Panc1 (cell line): Measurements from ENCODE around the gene WDR74.

Source experiments
- POLR2AphosphoS5 ChIP-seq: IDR thresholded peaks from 2 replicates; pipeline ENCODE4 v1.6.1; 2012; ENCODE audit warnings: mild to moderate bottlenecking, low read depth, low read length, moderate library complexity
- SIN3A ChIP-seq: IDR thresholded peaks from 2 replicates; pipeline ENCODE4 v1.6.1; 2012; ENCODE audit warnings: low read depth, mild to moderate bottlenecking, low read length, moderate library complexity, borderline replicate concordance; ENCODE audit not compliant: insufficient read depth
- TCF7L2 ChIP-seq: IDR thresholded peaks from 2 replicates; pipeline ENCODE4 v1.6.1; 2011; ENCODE audit warnings: mild to moderate bottlenecking, low read depth, low read length, inconsistent platforms
- TF ChIP-seq, protein P1 (sequence below): fragments of 450-650 bp; IDR thresholded peaks from 2 replicates; pipeline ENCODE4 v1.5.1; 2017; ENCODE audit warnings: mild to moderate bottlenecking
- TF ChIP-seq, protein P2 (sequence below), 2 experiments: IDR thresholded peaks; 2 replicates each; pipeline ENCODE4 v1.6.1; 2011 to 2012; ENCODE audit warnings: low read depth in 2 of 2, control low read depth in 1 of 2, low read length in 1 of 2, mild to moderate bottlenecking in 1 of 2, moderate library complexity in 1 of 2; ENCODE audit not compliant: insufficient read depth in 1 of 2

DNA sequence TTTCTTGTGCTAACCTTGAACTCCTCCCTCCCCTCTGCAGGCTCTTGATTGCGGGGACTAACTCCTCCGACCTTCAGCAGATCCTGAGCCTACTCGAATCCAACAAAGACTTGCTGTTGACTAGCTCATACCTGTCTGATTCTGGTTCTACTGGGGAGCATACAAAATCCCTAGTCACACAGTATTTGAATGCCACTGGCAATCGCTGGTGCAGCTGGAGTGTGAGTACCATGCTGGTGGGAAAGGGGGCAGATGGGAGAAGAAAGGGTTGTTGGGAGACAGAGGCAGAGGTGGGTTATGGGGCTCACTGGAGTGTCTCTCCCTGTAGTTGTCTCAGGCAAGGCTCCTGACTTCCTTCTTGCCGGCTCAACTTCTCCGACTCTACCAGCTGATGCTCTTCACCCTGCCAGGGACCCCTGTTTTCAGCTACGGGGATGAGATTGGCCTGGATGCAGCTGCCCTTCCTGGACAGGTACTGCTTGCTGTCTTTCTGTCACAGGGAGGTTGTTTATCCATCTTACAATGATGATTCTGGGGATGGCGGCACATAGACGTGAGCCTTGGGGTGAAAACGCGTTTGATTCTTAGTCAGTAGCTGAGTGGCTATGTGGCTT lies 45.9 kb upstream of the WDR74 start:
- TF ChIP-seq, protein P1, sequence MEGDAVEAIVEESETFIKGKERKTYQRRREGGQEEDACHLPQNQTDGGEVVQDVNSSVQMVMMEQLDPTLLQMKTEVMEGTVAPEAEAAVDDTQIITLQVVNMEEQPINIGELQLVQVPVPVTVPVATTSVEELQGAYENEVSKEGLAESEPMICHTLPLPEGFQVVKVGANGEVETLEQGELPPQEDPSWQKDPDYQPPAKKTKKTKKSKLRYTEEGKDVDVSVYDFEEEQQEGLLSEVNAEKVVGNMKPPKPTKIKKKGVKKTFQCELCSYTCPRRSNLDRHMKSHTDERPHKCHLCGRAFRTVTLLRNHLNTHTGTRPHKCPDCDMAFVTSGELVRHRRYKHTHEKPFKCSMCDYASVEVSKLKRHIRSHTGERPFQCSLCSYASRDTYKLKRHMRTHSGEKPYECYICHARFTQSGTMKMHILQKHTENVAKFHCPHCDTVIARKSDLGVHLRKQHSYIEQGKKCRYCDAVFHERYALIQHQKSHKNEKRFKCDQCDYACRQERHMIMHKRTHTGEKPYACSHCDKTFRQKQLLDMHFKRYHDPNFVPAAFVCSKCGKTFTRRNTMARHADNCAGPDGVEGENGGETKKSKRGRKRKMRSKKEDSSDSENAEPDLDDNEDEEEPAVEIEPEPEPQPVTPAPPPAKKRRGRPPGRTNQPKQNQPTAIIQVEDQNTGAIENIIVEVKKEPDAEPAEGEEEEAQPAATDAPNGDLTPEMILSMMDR: no peak
- TF ChIP-seq, protein P2, sequence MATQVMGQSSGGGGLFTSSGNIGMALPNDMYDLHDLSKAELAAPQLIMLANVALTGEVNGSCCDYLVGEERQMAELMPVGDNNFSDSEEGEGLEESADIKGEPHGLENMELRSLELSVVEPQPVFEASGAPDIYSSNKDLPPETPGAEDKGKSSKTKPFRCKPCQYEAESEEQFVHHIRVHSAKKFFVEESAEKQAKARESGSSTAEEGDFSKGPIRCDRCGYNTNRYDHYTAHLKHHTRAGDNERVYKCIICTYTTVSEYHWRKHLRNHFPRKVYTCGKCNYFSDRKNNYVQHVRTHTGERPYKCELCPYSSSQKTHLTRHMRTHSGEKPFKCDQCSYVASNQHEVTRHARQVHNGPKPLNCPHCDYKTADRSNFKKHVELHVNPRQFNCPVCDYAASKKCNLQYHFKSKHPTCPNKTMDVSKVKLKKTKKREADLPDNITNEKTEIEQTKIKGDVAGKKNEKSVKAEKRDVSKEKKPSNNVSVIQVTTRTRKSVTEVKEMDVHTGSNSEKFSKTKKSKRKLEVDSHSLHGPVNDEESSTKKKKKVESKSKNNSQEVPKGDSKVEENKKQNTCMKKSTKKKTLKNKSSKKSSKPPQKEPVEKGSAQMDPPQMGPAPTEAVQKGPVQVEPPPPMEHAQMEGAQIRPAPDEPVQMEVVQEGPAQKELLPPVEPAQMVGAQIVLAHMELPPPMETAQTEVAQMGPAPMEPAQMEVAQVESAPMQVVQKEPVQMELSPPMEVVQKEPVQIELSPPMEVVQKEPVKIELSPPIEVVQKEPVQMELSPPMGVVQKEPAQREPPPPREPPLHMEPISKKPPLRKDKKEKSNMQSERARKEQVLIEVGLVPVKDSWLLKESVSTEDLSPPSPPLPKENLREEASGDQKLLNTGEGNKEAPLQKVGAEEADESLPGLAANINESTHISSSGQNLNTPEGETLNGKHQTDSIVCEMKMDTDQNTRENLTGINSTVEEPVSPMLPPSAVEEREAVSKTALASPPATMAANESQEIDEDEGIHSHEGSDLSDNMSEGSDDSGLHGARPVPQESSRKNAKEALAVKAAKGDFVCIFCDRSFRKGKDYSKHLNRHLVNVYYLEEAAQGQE (IDR thresholded peaks at IDR 0.05; ENCODE audit: insufficient read depth in 1 of 2, low read depth in 2 of 2, low read length in 1 of 2): no peak
- TF ChIP-seq POLR2AphosphoS5 (no peak), TCF7L2 (no peak), SIN3A (no peak)
